HG03103 (cell line): Measurements from ENCODE around the gene ARHGAP31.

Source experiments
- ATAC-seq: cut with Tn5 transposase; IDR thresholded peaks from one replicate; pipeline ENCODE4 v1.9.1; 2021; ENCODE audit warnings: low read depth; ENCODE audit not compliant: unreplicated experiment

The ARHGAP31 gene

DNA sequence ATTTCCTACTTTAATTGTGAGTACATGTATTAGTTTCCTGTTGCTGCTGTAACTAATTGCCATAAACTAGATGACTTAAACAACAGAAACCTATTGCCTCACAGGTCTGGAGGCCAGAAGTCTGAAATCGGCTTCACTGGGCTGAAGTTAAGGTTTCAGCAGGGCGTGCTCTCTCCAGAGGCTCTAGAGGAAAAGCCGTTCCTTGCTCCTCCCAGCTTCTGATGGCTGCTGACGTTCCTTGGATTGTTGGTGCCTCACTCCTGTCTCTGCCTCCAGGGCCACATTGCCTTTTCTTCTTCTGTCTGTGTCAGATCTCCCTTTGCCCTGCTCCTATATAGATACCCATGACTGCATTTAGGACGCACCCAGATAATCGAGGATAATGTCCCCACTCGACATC lies 80.9 kb downstream of the ARHGAP31 start:
- ATAC-seq, result no peak

- no peak for ATAC-seq
These were observed 81.3 kb downstream of the ARHGAP31 start for GRCh38 chr3:119375510-119375909.

DNA sequence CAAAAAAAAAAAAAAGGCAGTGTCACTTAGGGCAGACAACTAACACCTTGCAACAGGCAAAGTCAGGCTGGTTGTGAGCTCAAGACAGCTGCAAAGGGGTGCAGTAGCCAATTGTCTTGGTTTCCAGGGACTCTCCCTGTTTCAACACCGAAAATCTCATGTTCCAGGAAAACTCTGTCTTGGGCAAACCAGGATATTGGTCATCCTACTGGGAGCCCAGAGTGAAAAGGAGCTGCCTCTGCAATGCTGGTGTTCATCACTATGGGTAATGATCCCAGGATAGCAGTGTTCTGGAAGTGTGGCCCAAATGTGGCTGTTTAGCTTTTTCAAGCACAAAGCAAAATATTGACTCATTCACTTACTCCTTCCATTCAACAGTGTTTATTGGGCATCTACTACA lies 82.6 kb downstream of the ARHGAP31 start:
- ATAC-seq, result no peak

DNA sequence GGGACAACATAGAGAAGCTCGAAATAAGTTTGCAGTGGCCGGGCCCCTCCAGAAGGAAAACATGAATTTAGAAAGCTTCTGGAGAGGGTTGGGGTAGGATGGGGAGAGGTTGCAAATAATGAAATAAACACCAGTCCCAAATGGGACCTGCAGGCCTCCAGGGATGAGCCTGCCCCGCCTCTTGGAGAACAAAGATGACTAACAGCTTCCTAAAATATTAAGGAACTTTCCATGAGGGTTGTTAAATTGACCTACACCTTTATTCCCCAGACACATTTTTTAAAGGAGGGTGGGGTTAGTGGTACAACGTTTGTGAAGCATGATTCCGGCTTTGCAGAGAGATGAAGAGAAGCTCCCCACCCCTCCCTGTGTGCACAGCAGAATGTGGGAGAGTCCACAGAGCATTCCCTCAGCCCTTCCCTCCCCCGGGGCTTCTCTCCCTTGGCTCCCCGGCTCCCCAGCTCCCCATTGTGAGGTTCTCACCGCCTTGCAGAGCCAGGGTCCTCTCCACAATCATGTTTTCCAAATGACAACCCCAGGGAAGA lies 84.1 kb downstream of the ARHGAP31 start:
- no peak for ATAC-seq

GRCh38 chr3:119380697-119381096 lies 86.5 kb downstream of the ARHGAP31 start:
- no peak for ATAC-seq

DNA sequence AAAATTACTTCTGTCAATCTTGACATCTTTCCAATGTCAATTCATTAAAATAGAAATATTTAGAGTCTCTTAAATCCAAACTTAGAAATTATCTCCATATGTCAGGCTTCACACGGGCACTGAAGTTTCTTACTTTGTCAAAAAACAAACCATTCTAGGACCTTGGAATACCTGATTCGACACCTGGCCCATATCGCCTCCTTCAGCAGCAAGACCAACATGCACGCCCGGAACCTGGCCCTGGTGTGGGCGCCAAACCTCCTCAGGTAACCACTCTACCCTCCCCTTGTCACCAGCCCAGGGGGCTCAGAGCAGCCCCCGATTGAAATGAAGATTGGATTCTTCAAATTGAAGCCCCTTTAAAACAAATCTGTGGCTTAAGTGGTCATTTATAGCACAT lies 88.0 kb downstream of the ARHGAP31 start:
- no peak for ATAC-seq

- ATAC-seq, result no peak
These were observed 94.4 kb downstream of the ARHGAP31 start for GRCh38 chr3:119388577-119388976.

GRCh38 chr3:119395923-119396358 lies 101.8 kb downstream of the ARHGAP31 start:
- ATAC-seq, result peak; percentile 56

GRCh38 chr3:119396870-119397269 lies 102.7 kb downstream of the ARHGAP31 start:
- no peak for ATAC-seq

GRCh38 chr3:119400466-119400865 lies 106.3 kb downstream of the ARHGAP31 start:
- no peak for ATAC-seq

GRCh38 chr3:119401069-119401468 lies 106.9 kb downstream of the ARHGAP31 start:
- ATAC-seq, result peak; percentile 42

DNA sequence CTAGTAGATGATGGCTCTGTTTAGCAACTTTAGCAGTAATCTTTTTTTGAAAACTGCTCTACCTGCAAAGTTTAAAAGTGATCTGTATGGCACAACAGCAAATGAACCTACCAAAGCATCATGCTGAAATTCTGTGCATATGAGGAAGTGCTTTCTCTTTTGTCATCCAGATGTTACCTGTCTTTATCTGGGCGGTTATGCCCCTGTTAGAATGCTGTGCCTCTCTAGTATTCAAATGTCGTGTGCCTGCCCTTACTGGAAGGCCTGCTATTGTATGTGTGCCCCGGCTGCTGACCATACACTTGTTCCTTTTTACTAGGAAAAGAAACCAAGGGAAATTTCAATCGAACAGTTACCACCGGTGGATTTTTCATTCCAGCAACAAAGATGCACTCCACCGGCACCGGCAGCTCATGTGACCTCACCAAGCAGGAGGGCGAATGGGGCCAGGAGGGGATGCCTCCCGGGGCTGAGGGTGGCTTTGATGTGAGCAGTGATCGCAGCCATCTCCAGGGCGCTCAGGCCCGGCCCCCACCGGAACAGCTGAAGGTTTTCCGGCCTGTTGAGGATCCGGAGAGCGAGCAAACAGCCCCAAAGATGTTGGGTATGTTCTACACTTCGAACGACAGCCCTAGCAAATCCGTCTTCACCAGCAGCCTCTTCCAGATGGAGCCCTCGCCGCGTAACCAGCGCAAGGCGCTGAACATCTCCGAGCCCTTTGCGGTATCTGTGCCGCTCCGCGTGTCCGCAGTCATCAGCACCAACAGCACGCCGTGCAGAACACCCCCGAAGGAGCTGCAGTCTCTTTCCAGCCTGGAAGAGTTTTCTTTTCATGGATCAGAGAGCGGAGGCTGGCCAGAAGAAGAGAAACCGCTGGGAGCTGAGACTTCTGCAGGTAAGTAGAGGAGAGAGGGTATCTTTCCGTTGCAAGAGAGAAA lies 107.6 kb downstream of the ARHGAP31 start:
- ATAC-seq, result peak; percentile 60

GRCh38 chr3:119402791-119403190 lies 108.6 kb downstream of the ARHGAP31 start:
- no peak for ATAC-seq

GRCh38 chr3:119403201-119403600 lies 109.0 kb downstream of the ARHGAP31 start:
- no peak for ATAC-seq

DNA sequence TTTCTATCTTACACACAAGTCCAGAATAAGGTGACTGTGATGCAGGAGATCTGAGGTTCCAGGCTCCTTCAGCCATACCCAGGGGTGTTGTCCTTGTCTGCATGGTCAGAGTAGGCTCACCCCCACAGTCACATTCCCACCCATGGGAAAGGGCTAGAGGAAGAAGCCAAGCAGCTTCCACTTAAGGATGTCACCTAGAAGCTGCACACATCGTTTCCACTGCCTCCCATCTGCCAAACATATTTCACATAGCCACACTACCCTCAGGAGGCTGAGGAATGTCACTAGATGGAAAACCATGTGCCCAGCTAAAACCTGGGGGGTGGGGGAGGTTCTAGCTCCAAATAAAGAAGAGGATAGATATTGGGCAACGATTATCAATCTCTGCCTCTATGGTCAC lies 111.1 kb downstream of the ARHGAP31 start:
- no peak for ATAC-seq

DNA sequence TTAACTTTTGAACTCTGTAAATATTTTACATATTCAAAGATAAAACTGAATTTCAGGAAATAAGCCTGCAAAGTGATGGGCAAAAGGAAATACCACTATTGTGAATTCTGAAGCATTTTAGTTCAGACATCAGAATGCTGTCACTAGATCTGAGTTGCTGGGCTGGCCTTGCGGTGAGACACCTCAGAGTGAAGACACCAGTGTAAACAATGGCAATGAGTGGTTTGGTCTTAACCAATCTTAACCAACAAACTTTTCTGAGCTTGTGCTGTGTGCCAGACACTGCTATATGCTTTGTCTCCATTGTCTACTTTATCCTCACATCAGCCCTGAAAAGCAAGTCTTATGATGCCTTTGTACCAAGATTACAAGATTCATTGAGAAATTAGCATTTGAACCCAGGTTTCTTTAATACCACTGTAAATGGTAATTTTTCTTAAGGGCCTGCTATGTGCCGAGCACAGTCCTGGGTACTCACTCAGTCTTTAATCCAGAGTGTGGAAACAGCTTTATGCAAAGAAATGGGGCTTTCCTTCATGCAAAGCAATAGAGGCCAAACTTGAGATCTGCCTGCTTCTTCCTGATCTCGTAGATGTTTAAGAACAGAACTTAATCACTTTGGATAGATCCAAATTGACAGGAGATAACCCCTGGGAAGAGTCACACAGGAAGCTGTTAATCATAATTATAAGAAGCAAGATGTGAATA lies 114.2 kb downstream of the ARHGAP31 start:
- ATAC-seq, result no peak

DNA sequence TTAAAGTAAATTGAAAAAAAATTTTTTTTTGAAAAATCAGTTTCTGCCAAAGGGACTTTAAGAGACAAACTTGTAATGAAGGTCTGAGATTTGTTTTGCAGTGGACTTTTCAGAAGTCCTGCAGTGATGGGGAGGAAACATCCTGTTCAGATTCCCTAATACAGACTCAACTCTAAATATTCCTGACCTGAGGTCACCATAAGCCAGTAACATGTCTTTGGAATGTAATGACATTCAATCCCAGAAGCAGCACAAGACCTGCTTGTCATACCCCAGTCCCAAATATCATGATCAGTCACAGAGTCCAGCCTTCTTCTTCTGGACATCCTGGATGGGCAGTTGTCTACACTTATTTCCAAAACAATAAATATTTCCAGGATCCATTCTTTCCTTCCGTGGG lies 115.7 kb downstream of the ARHGAP31 start:
- no peak for ATAC-seq

GRCh38 chr3:119413603-119414280 lies 119.6 kb downstream of the ARHGAP31 start:
- no peak for ATAC-seq

- ATAC-seq, result no peak
These were observed 122.7 kb downstream of the ARHGAP31 start for GRCh38 chr3:119416873-119417272.

GRCh38 chr3:119417771-119418512 lies 123.8 kb downstream of the ARHGAP31 start:
- no peak for ATAC-seq
